H1 (cell line): Measurements from ENCODE around the gene CCSER2. TPM values are rescaled to one million over a fixed set of nuclear protein-coding genes. Genes with fewer than 3 reads are reported as not detected.
A peak's percentile ranks its signal among the peaks of the same experiment; 100 is the strongest.

Experiments
- CTCF ChIA-PET: fragments of 300-600 bp; sonication (Branson Sonifier 250); formaldehyde crosslinking; loops from one replicate; lab custom pipeline; 2021; ENCODE audit not compliant: partially characterized antibody; lab: Charles Lee
- POLR2A ChIA-PET: fragments of 300-600 bp; sonication (Branson Sonifier 250); formaldehyde crosslinking; loops from one replicate; lab custom pipeline; 2021; ENCODE audit warnings: inconsistent platforms; ENCODE audit not compliant: partially characterized antibody; lab: Charles Lee
- DNase-seq, 2 experiments: peaks; one replicate each; pipeline versions ENCODE4 v3.0.0 to v3.0.0-alpha.2; 2010 to 2022; ENCODE audit warnings: low spot score in 2 of 2, low read depth in 1 of 2, mixed read lengths in 1 of 2
- FAIRE-seq: peaks from 2 replicates; lab custom pipeline; 2011; peaks lifted over from hg19 to GRCh38; lab: Jason Lieb, UNC
- H2AFZ ChIP-seq: 2 replicates; pipeline ENCODE4 v1.8.1; 2012; ENCODE audit warnings: low read length, inconsistent platforms
- H2AK5ac ChIP-seq: 2 replicates; pipeline ENCODE4 v1.6.1; 2013; ENCODE audit warnings: low read depth, low read length
- H2BK120ac ChIP-seq: replicated peaks from 2 replicates; pipeline ENCODE3; 2013; ENCODE audit warnings: low read depth, low read length, inconsistent platforms
- H2BK12ac ChIP-seq: 2 replicates; pipeline ENCODE4 v1.6.1; 2013; ENCODE audit warnings: low read depth, low read length
- H2BK15ac ChIP-seq: 2 replicates; pipeline ENCODE4 v1.6.1; 2013; ENCODE audit warnings: low read length
- H2BK20ac ChIP-seq: 2 replicates; pipeline ENCODE4 v1.6.1; 2013; ENCODE audit warnings: low read length
- H2BK5ac ChIP-seq: 2 replicates; pipeline ENCODE4 v1.6.1; 2013; ENCODE audit warnings: low read depth, low read length
- H3K14ac ChIP-seq: 2 replicates; pipeline ENCODE4 v1.6.1; 2013; ENCODE audit warnings: inconsistent platforms; ENCODE audit not compliant: insufficient read length
- H3K18ac ChIP-seq: 2 replicates; pipeline ENCODE4 v1.6.1; 2013; ENCODE audit warnings: low read length; ENCODE audit errors: extremely low read depth
- H3K23ac ChIP-seq: 2 replicates; pipeline ENCODE4 v1.6.1; 2013; ENCODE audit warnings: inconsistent platforms; ENCODE audit not compliant: insufficient read length
- H3K23me2 ChIP-seq: 2 replicates; pipeline ENCODE4 v1.6.1; 2013; ENCODE audit warnings: low read depth, low read length
- H3K27ac ChIP-seq: 2 replicates; pipeline ENCODE4 v1.6.1; 2011; ENCODE audit warnings: low read depth, low read length, inconsistent platforms
- H3K27me3 ChIP-seq, 4 experiments: replicated peaks in 1 of 4; 1 replicate in 1 of 4; 2 replicates in 3 of 4; pipeline versions ENCODE4 v1.6.1 to v1.8.1; 2011 to 2013; ENCODE audit warnings: low read length in 3 of 4, mild to moderate bottlenecking in 3 of 4, inconsistent platforms in 2 of 4, mixed read lengths in 2 of 4, moderate library complexity in 1 of 4; ENCODE audit not compliant: control insufficient read depth in 3 of 4, insufficient read depth in 3 of 4; ENCODE audit errors: extremely low read depth in 1 of 4
- H3K36me3 ChIP-seq, 4 experiments: 2 replicates each; pipeline versions ENCODE4 v1.6.1 to v1.8.1; 2011 to 2013; ENCODE audit warnings: mild to moderate bottlenecking in 4 of 4, low read length in 3 of 4, moderate library complexity in 2 of 4, control low read depth in 1 of 4, inconsistent platforms in 1 of 4; ENCODE audit not compliant: insufficient read depth in 4 of 4, control insufficient read depth in 2 of 4
- H3K4ac ChIP-seq: replicated peaks from 2 replicates; pipeline ENCODE3; 2013; ENCODE audit warnings: low read length, low read depth, mixed read lengths, inconsistent platforms; ENCODE audit not compliant: insufficient read length
- H3K4me1 ChIP-seq, 4 experiments: replicated peaks in 1 of 4; 1 replicate in 1 of 4; 2 replicates in 3 of 4; pipeline versions ENCODE4 v1.6.1 to v1.8.1; 2011 to 2013; ENCODE audit warnings: low read length in 3 of 4, inconsistent platforms in 2 of 4, mixed read lengths in 1 of 4; ENCODE audit not compliant: insufficient read depth in 4 of 4, control insufficient read depth in 3 of 4
- H3K4me2 ChIP-seq, 2 experiments: 2 replicates each; pipeline versions ENCODE4 v1.6.1 to v1.8.1; 2011 to 2013; ENCODE audit warnings: low read depth in 2 of 2, low read length in 2 of 2, control low read depth in 1 of 2, inconsistent platforms in 1 of 2, mild to moderate bottlenecking in 1 of 2; ENCODE audit not compliant: insufficient read depth in 1 of 2
- H3K4me3 ChIP-seq, 4 experiments: fragments of 200-600, 300-600 bp in 1 of 4; sonication (generic), shearing (Covaris generic), sonication (Bioruptor Twin) in 1 of 4; 2 replicates each; pipeline versions ENCODE4 v1.5.1 to v1.8.1; 2011 to 2016; ENCODE audit warnings: low read length in 4 of 4, low read depth in 3 of 4, control low read depth in 2 of 4, inconsistent platforms in 2 of 4, mild to moderate bottlenecking in 2 of 4, mixed read lengths in 1 of 4, moderate library complexity in 1 of 4; ENCODE audit not compliant: insufficient read depth in 2 of 4; ENCODE audit errors: extremely low read depth in 1 of 4
- H3K56ac ChIP-seq: replicated peaks from 2 replicates; pipeline ENCODE3; 2013; ENCODE audit warnings: low read depth, mild to moderate bottlenecking, mixed read lengths, low read length, inconsistent platforms; ENCODE audit not compliant: insufficient read length
- H3K79me1 ChIP-seq: 2 replicates; pipeline ENCODE4 v1.6.1; 2013; ENCODE audit warnings: low read depth, low read length, control low read depth
- H3K79me2 ChIP-seq, 2 experiments: 2 replicates each; pipeline versions ENCODE4 v1.6.1 to v1.8.1; 2012 to 2013; ENCODE audit warnings: low read length in 2 of 2, mild to moderate bottlenecking in 2 of 2, inconsistent platforms in 1 of 2; ENCODE audit not compliant: insufficient read depth in 2 of 2, control insufficient read depth in 1 of 2
- H3K9ac ChIP-seq, 4 experiments: replicated peaks in 1 of 4; 1 replicate in 1 of 4; 2 replicates in 3 of 4; pipeline versions ENCODE4 v1.6.1 to v1.8.1; 2011 to 2013; ENCODE audit warnings: low read depth in 3 of 4, low read length in 3 of 4, control low read depth in 2 of 4, mild to moderate bottlenecking in 2 of 4, moderate library complexity in 2 of 4, inconsistent platforms in 1 of 4; ENCODE audit errors: extremely low read depth in 1 of 4
- H3K9me3 ChIP-seq, 2 experiments: 2 replicates each; pipeline versions ENCODE4 v1.6.1 to v1.8.1; 2012 to 2013; ENCODE audit warnings: mild to moderate bottlenecking in 2 of 2, moderate library complexity in 2 of 2, control low read depth in 1 of 2, inconsistent platforms in 1 of 2, low read depth in 1 of 2, low read length in 1 of 2, mixed read lengths in 1 of 2; ENCODE audit not compliant: insufficient read depth in 2 of 2
- H4K20me1 ChIP-seq, 2 experiments: replicated peaks in 1 of 2; 2 replicates each; pipeline versions ENCODE3 to v1.8.1; 2011 to 2013; ENCODE audit warnings: inconsistent platforms in 2 of 2, low read length in 2 of 2, mild to moderate bottlenecking in 1 of 2; ENCODE audit not compliant: insufficient read depth in 2 of 2, control insufficient read depth in 1 of 2
- H4K5ac ChIP-seq: 2 replicates; pipeline ENCODE4 v1.6.1; 2013; ENCODE audit warnings: low read length, low read depth, mixed read lengths, inconsistent platforms; ENCODE audit not compliant: insufficient read length
- H4K8ac ChIP-seq: 2 replicates; pipeline ENCODE4 v1.8.0; 2013; ENCODE audit warnings: mild to moderate bottlenecking, moderate library complexity, low read length, inconsistent platforms; ENCODE audit not compliant: insufficient read depth; ENCODE audit errors: extremely low read depth
- H4K91ac ChIP-seq: replicated peaks from 2 replicates; pipeline ENCODE3; 2013; ENCODE audit warnings: low read length, mixed read lengths, inconsistent platforms; ENCODE audit not compliant: insufficient read length
- BACH1 ChIP-seq: IDR thresholded peaks from 2 replicates; pipeline ENCODE4 v1.6.1; 2012; ENCODE audit warnings: low read length, improper control_type of control experiment
- EZH2 ChIP-seq: fragments of 200-600 bp; sonication (generic); IDR thresholded peaks from 2 replicates; pipeline ENCODE4 v1.7.1; 2012; ENCODE audit warnings: low read depth, mild to moderate bottlenecking, moderate library complexity, low read length, inconsistent platforms; ENCODE audit not compliant: severe bottlenecking
- GTF2F1 ChIP-seq: IDR thresholded peaks from 2 replicates; pipeline ENCODE4 v1.6.1; 2012; ENCODE audit warnings: low read depth, low read length, improper control_type of control experiment, borderline replicate concordance
- MAX ChIP-seq: IDR thresholded peaks from 2 replicates; pipeline ENCODE4 v1.6.1; 2012; ENCODE audit warnings: inconsistent platforms
- NANOG ChIP-seq: IDR thresholded peaks from 2 replicates; pipeline ENCODE4 v1.6.1; 2011; ENCODE audit warnings: low read length, low read depth, mild to moderate bottlenecking, inconsistent platforms; ENCODE audit not compliant: insufficient read depth, poor library complexity, severe bottlenecking
- NRF1 ChIP-seq: IDR thresholded peaks from 2 replicates; pipeline ENCODE4 v1.6.1; 2011; ENCODE audit warnings: mild to moderate bottlenecking, low read depth, low read length, improper control_type of control experiment
- RAD21 ChIP-seq, 2 experiments: IDR thresholded peaks in 1 of 2; conservative IDR thresholded peaks in 1 of 2; 2 replicates each; pipeline ENCODE4 v1.6.1; 2011; ENCODE audit warnings: low read depth in 2 of 2, low read length in 2 of 2, improper control_type of control experiment in 1 of 2, inconsistent platforms in 1 of 2, mild to moderate bottlenecking in 1 of 2, moderate library complexity in 1 of 2
- RBBP5 ChIP-seq: IDR thresholded peaks from 2 replicates; pipeline ENCODE4 v1.7.1; 2012; ENCODE audit warnings: low read depth, mild to moderate bottlenecking, inconsistent platforms, low read length, moderate library complexity, borderline replicate concordance
- RXRA ChIP-seq: IDR thresholded peaks from 2 replicates; pipeline ENCODE4 v1.6.1; 2011; ENCODE audit warnings: low read depth, mild to moderate bottlenecking, low read length, moderate library complexity; ENCODE audit not compliant: insufficient read depth
- SIN3A ChIP-seq, 2 experiments: IDR thresholded peaks in 1 of 2; conservative IDR thresholded peaks in 1 of 2; 2 replicates each; pipeline ENCODE4 v1.6.1; 2011 to 2012; ENCODE audit warnings: low read length in 2 of 2, improper control_type of control experiment in 1 of 2, low read depth in 1 of 2, mild to moderate bottlenecking in 1 of 2
- WGBS, 2 experiments: shearing (Covaris generic) in 1 of 2; methylation state at CpG; one replicate each; pipeline versions ENCODE4 v1.1.6 to v1.1.7; 2013 to 2015; ENCODE audit warnings: low lambda C conversion rate in 2 of 2, mixed read lengths in 2 of 2, inconsistent platforms in 1 of 2, low coverage in 1 of 2, missing lambda C conversion rate in 1 of 2; ENCODE audit not compliant: insufficient replicate concordance in 2 of 2, insufficient coverage in 1 of 2, insufficient read length in 1 of 2; ENCODE audit errors: extremely low coverage in 1 of 2, missing lambda C conversion rate in 1 of 2; 5-methylcytosine and 5-hydroxymethylcytosine counted together
- polyA plus RNA-seq, 7 experiments: library from polyadenylated mRNA; depleted of rRNA in 3 of 7; stranded (reverse) in 5 of 7; unstranded in 2 of 7; fragments of >200 nt in 5 of 7; fragments of 200-250 nt in 2 of 7; gene quantifications; 1 replicate in 5 of 7; 2 replicates in 1 of 7; 4 replicates in 1 of 7; pipeline versions ENCODE4 v1.2.1 to v1.2.3, GENCODE V29; 2011 to 2013; ENCODE audit warnings: missing spikeins in 2 of 7, mixed read lengths in 2 of 7
- total RNA-seq: library from RNA; stranded (reverse); fragmentation: NEBNext Ultra II Directional; extraction: Animal tissue kit (Norgen Biotek cat#: 25700); gene quantifications from 2 replicates; pipeline ENCODE4 v1.2.1, GENCODE V29; 2021
- TF ChIP-seq, protein P1 (sequence below): IDR thresholded peaks from 2 replicates; pipeline ENCODE4 v1.6.1; 2012; ENCODE audit warnings: inconsistent platforms

CCSER2 gene
- total and polyA plus RNA-seq, 2 of the 8 experiments (the other 6 are each of a cell fraction or from before 2014, with no cell fraction given), result 6.9 to 30.5 TPM

- no peak for FAIRE-seq
- Histone ChIP-seq H3K79me2 (no peaks in the 10 kb centered on the region), H2BK5ac (no peak overlapping the region), H3K9ac (no peak overlapping the region), H3K36me3 (no peaks in the 10 kb centered on the region), H3K14ac (no peak overlapping the region), H3K4ac (no peak overlapping the region), H2BK12ac (no peak overlapping the region), H4K5ac (no peak overlapping the region), H2BK15ac (no peak overlapping the region), H3K9me3 (no peaks in the 10 kb centered on the region), H3K23me2 (no peaks in the 10 kb centered on the region; the same call in 1 of the 2 replicates), H3K4me2 (no peak overlapping the region), H3K23ac (no peak overlapping the region), H3K18ac (no peak overlapping the region), H3K4me1 (peaks cover 2 to 8% (median 3%) of the 10 kb centered on the region in 4 experiments; a peak in 5 of 7 replicates), H3K56ac (no peak overlapping the region), H3K27ac (no peak overlapping the region), H3K79me1 (no peaks in the 10 kb centered on the region), H2AK5ac (no peak overlapping the region), H3K4me3 (no peak overlapping the region), H4K91ac (no peak overlapping the region), H2BK120ac (no peak overlapping the region), H4K8ac (no peak overlapping the region), H4K20me1 (no peaks in the 10 kb centered on the region), H2BK20ac (no peak overlapping the region), H2AFZ (no peak overlapping the region), H3K27me3 (peaks cover 0 to 4% (median 0%) of the 10 kb centered on the region in 4 experiments; a peak in 3 of 7 replicates)
- CTCF ChIA-PET, result interaction anchor here (0.6 to 26.4 kb wide), 79 partner anchors 9 to 1852 kb away, joined by 3 to 558 read pairs (median 4); partner anchors contain the start of gene CCSER2
- no peak for DNase-seq
- POLR2A ChIA-PET, result interaction anchor here (0.5 to 1.3 kb wide), 2 partner anchors 18 to 185 kb away, joined by 3 to 4 read pairs; no protein-coding TSS in a partner anchor
- WGBS, 2 experiments, result 14% methylated on average over 8 of the region's 8 CpGs; no CpG with 5 or more reads in 1 of the 2 experiments
- TF ChIP-seq BACH1, result no peak
- TF ChIP-seq RAD21 (IDR thresholded peaks at IDR 0.05 in 1 of 2, conservative IDR thresholded peaks at IDR 0.05 in 1 of 2; ENCODE audit: low read depth in 2 of 2, low read length in 2 of 2), result peak; percentile 92
- no peak for TF ChIP-seq GTF2F1
- TF ChIP-seq EZH2, result no peak
- no peak for TF ChIP-seq RXRA
- TF ChIP-seq SIN3A (conservative IDR thresholded peaks at IDR 0.05 in 1 of 2, IDR thresholded peaks at IDR 0.05 in 1 of 2; ENCODE audit: low read depth in 1 of 2, low read length in 2 of 2), result no peak
- no peak for TF ChIP-seq NANOG
- TF ChIP-seq RBBP5, result no peak
- TF ChIP-seq NRF1, result no peak
- TF ChIP-seq, protein P1, sequence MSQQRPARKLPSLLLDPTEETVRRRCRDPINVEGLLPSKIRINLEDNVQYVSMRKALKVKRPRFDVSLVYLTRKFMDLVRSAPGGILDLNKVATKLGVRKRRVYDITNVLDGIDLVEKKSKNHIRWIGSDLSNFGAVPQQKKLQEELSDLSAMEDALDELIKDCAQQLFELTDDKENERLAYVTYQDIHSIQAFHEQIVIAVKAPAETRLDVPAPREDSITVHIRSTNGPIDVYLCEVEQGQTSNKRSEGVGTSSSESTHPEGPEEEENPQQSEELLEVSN, result 0 out of 2 replicates have a peak, but pooled peaks have one; percentile 7
- TF ChIP-seq MAX, result no peak
Measured at GRCh38 chr10:84537447-84537931, 209.1 kb downstream of the CCSER2 start.
